BLaER1 (cell line): ENCODE measurements around the gene RAF1.

Experiments
- H3K27ac ChIP-seq: shearing (Covaris generic); formaldehyde crosslinking; 2 replicates; pipeline ENCODE4 v1.8.1; 2022
- H3K27me3 ChIP-seq: shearing (Covaris generic); formaldehyde crosslinking; 2 replicates; pipeline ENCODE4 v1.8.1; 2022
- H3K36me3 ChIP-seq: shearing (Covaris generic); formaldehyde crosslinking; 2 replicates; pipeline ENCODE4 v1.8.1; 2022
- H3K4me1 ChIP-seq: shearing (Covaris generic); formaldehyde crosslinking; 2 replicates; pipeline ENCODE4 v1.8.1; 2022
- H3K4me2 ChIP-seq: shearing (Covaris generic); formaldehyde crosslinking; 2 replicates; pipeline ENCODE4 v1.8.1; 2022
- H3K4me3 ChIP-seq: shearing (Covaris generic); formaldehyde crosslinking; 2 replicates; pipeline ENCODE4 v1.8.1; 2022
- H3K9ac ChIP-seq: shearing (Covaris generic); formaldehyde crosslinking; 2 replicates; pipeline ENCODE4 v1.8.1; 2022
- H3K9me3 ChIP-seq: shearing (Covaris generic); formaldehyde crosslinking; 2 replicates; pipeline ENCODE4 v1.8.1; 2022
- H4K20me1 ChIP-seq: shearing (Covaris generic); formaldehyde crosslinking; 2 replicates; pipeline ENCODE4 v1.8.1; 2022
- Cebpa-rat ChIP-seq: shearing (Covaris generic); IDR thresholded peaks from 2 replicates; pipeline ENCODE4 v1.8.1; 2022

RAF1 gene

GRCh38 chr3:12700800-12701199 lies 36.9 kb upstream of the RAF1 start:
- Histone ChIP-seq H3K36me3 (no peaks in the 10 kb centered on the region), H3K27me3 (no peaks in the 10 kb centered on the region), H3K4me2 (no peak overlapping the region), H3K9me3 (no peaks in the 10 kb centered on the region), H3K4me1 (peaks cover 5% of the 10 kb centered on the region), H3K4me3 (no peak overlapping the region), H3K27ac (no peak overlapping the region), H3K9ac (no peak overlapping the region), H4K20me1 (no peaks in the 10 kb centered on the region)
- no peak for TF ChIP-seq Cebpa-rat

DNA sequence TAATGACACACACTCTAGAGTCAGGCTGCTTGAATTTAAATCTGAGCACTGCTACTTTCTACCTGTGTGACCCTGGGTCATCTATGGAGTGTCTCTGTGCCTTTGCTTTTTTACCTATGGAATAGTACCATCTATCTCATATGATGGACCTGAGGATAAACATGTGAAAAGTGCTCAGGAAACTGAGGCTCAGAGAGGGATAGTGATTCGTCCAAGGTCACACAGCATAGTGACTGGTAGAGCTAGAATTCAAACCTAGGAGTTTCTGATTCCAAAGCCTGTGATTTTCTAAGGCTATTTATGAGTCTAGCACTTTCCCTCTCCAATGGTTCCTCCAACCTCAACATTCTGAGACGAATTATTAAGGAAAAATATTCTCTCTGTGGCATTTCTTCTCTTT lies 32.0 kb upstream of the RAF1 start:
- no peaks in the 10 kb centered on the region for H3K9me3 ChIP-seq
- no peak overlapping the region for H3K27ac ChIP-seq
- H3K36me3 ChIP-seq, result no peaks in the 10 kb centered on the region
- H4K20me1 ChIP-seq, result no peaks in the 10 kb centered on the region
- no peaks in the 10 kb centered on the region for H3K27me3 ChIP-seq
- H3K4me1 ChIP-seq, result no peaks in the 10 kb centered on the region
- no peak overlapping the region for H3K4me2 ChIP-seq
- no peak for TF ChIP-seq Cebpa-rat
- H3K9ac ChIP-seq, result no peak overlapping the region
- H3K4me3 ChIP-seq, result no peak overlapping the region

- Histone ChIP-seq H3K27ac (no peak overlapping the region), H3K4me3 (no peak overlapping the region), H3K27me3 (no peaks in the 10 kb centered on the region), H3K4me1 (no peaks in the 10 kb centered on the region), H4K20me1 (no peaks in the 10 kb centered on the region), H3K9me3 (no peaks in the 10 kb centered on the region), H3K36me3 (no peaks in the 10 kb centered on the region), H3K4me2 (no peak overlapping the region), H3K9ac (no peak overlapping the region)
- 0 out of 2 replicates have a peak, but pooled peaks have one; percentile 36 for TF ChIP-seq Cebpa-rat
Observed at GRCh38 chr3:12695112-12695511, 31.2 kb upstream of the RAF1 start.

- Histone ChIP-seq H3K27ac (no peak overlapping the region), H3K9me3 (no peaks in the 10 kb centered on the region), H3K36me3 (no peaks in the 10 kb centered on the region), H4K20me1 (no peaks in the 10 kb centered on the region), H3K27me3 (no peaks in the 10 kb centered on the region), H3K4me3 (no peak overlapping the region), H3K9ac (no peak overlapping the region), H3K4me1 (no peaks in the 10 kb centered on the region), H3K4me2 (no peak overlapping the region)
- no peak for TF ChIP-seq Cebpa-rat
Observed at GRCh38 chr3:12692444-12692843, 28.5 kb upstream of the RAF1 start.

- H3K27me3 ChIP-seq, result no peaks in the 10 kb centered on the region
- H3K9me3 ChIP-seq, result no peaks in the 10 kb centered on the region
- no peak overlapping the region for H3K27ac ChIP-seq
- no peaks in the 10 kb centered on the region for H3K36me3 ChIP-seq
- H3K4me1 ChIP-seq, result no peaks in the 10 kb centered on the region
- TF ChIP-seq Cebpa-rat, result no peak
- no peak overlapping the region for H3K4me3 ChIP-seq
- no peak overlapping the region for H3K9ac ChIP-seq
- no peaks in the 10 kb centered on the region for H4K20me1 ChIP-seq
- no peak overlapping the region for H3K4me2 ChIP-seq
Observed at GRCh38 chr3:12689997-12690711, 26.2 kb upstream of the RAF1 start.

GRCh38 chr3:12687948-12688347 lies 24.0 kb upstream of the RAF1 start:
- Histone ChIP-seq H3K4me1 (no peaks in the 10 kb centered on the region), H3K27me3 (no peaks in the 10 kb centered on the region), H4K20me1 (no peaks in the 10 kb centered on the region), H3K36me3 (no peaks in the 10 kb centered on the region), H3K27ac (no peak overlapping the region), H3K4me2 (no peak overlapping the region), H3K9ac (no peak overlapping the region), H3K4me3 (no peak overlapping the region), H3K9me3 (no peaks in the 10 kb centered on the region)
- no peak for TF ChIP-seq Cebpa-rat

GRCh38 chr3:12686096-12686495 lies 22.2 kb upstream of the RAF1 start:
- peaks cover 11% of the 10 kb centered on the region; the same call in 1 of the 2 replicates for H3K4me1 ChIP-seq
- no peak for TF ChIP-seq Cebpa-rat
- H3K4me2 ChIP-seq, result no peak overlapping the region
- H3K4me3 ChIP-seq, result no peak overlapping the region
- H4K20me1 ChIP-seq, result no peaks in the 10 kb centered on the region
- H3K27me3 ChIP-seq, result no peaks in the 10 kb centered on the region
- H3K36me3 ChIP-seq, result no peaks in the 10 kb centered on the region
- no peak overlapping the region for H3K9ac ChIP-seq
- H3K27ac ChIP-seq, result no peak overlapping the region
- H3K9me3 ChIP-seq, result no peaks in the 10 kb centered on the region

DNA sequence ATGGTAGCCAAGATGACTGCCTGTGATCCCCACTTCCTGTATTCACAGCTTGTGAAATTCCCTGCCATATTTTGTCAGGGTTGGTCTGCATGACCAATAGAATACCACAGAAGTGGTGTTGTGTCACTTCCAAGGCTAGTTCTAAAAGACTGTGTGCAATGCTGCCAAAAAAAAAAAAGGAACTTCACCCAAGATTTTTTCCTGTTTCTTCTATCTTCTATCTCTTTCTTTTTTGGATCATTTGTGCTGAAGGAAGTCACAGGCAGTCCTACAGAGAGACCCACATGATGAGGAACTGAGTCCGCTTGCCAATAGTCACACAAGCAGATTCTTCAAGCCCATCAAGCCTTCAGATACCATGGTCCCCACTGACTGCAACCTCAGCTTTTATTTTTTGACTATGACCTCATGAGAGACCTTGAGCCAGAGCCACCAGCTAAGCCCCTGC lies 18.1 kb upstream of the RAF1 start:
- Histone ChIP-seq H3K9me3 (no peaks in the 10 kb centered on the region), H3K27me3 (no peaks in the 10 kb centered on the region), H3K4me3 (no peak overlapping the region), H3K4me1 (peaks cover 11% of the 10 kb centered on the region; the same call in 1 of the 2 replicates), H3K36me3 (no peaks in the 10 kb centered on the region), H3K4me2 (no peak overlapping the region), H4K20me1 (no peaks in the 10 kb centered on the region), H3K9ac (no peak overlapping the region), H3K27ac (no peak overlapping the region)
- no peak for TF ChIP-seq Cebpa-rat

GRCh38 chr3:12681089-12681942 lies 17.4 kb upstream of the RAF1 start:
- TF ChIP-seq Cebpa-rat, result no peak
- Histone ChIP-seq H3K27ac (no peak overlapping the region), H3K4me1 (peaks cover 11% of the 10 kb centered on the region; the same call in 1 of the 2 replicates), H4K20me1 (no peaks in the 10 kb centered on the region), H3K27me3 (no peaks in the 10 kb centered on the region), H3K36me3 (no peaks in the 10 kb centered on the region), H3K9ac (no peak overlapping the region), H3K9me3 (no peaks in the 10 kb centered on the region), H3K4me3 (no peak overlapping the region), H3K4me2 (no peak overlapping the region)

GRCh38 chr3:12679468-12679867 lies 15.6 kb upstream of the RAF1 start:
- no peak overlapping the region for H3K4me2 ChIP-seq
- no peaks in the 10 kb centered on the region for H3K36me3 ChIP-seq
- H3K4me3 ChIP-seq, result no peak overlapping the region
- no peak for TF ChIP-seq Cebpa-rat
- H3K27ac ChIP-seq, result no peak overlapping the region
- H4K20me1 ChIP-seq, result no peaks in the 10 kb centered on the region
- peaks cover 11% of the 10 kb centered on the region for H3K9me3 ChIP-seq
- H3K27me3 ChIP-seq, result no peaks in the 10 kb centered on the region
- H3K9ac ChIP-seq, result no peak overlapping the region
- peaks cover 11% of the 10 kb centered on the region; the same call in 1 of the 2 replicates for H3K4me1 ChIP-seq
